Adrenal gland (tissue), 12 donors: ENCODE results near the gene PRRT1B. TPM values are rescaled to one million over a fixed set of nuclear protein-coding genes. Genes with fewer than 3 reads are reported as not detected.

Source experiments
- DNase-seq, 7 donors: peaks; one replicate each; pipeline ENCODE4 v3.0.0-alpha.2; 2019 to 2020
- H3K27ac ChIP-seq, 5 donors: fragments of 200-600 bp; sonication (generic) in 4 of 5; 1 replicate in 3 of 5; 2 replicates in 2 of 5; pipeline versions ENCODE4 v1.5.1 to v1.8.0; 2016 to 2020; ENCODE audit warnings: mild to moderate bottlenecking in 1 of 5
- H3K27me3 ChIP-seq: fragments of 200-600 bp; 2 replicates; pipeline ENCODE4 v1.8.0; 2021
- H3K36me3 ChIP-seq, 2 donors: fragments of 200-600 bp; replicated peaks in 1 of 2; 1 replicate in 1 of 2; 2 replicates in 1 of 2; pipeline versions ENCODE4 v1.5.1 to v1.8.0; 2018 to 2022
- H3K4me1 ChIP-seq, 2 donors: fragments of 200-600 bp; replicated peaks in 1 of 2; 1 replicate in 1 of 2; 2 replicates in 1 of 2; pipeline versions ENCODE4 v1.5.1 to v1.8.0; 2018 to 2021
- H3K4me3 ChIP-seq, 4 donors: fragments of 200-600 bp; sonication (generic) in 3 of 4; one replicate each; pipeline ENCODE4 v1.5.1; 2016 to 2018
- H3K9me3 ChIP-seq, 3 donors: fragments of 200-600 bp; sonication (generic) in 1 of 3; replicated peaks in 1 of 3; 1 replicate in 2 of 3; 2 replicates in 1 of 3; pipeline versions ENCODE4 v1.5.1 to v1.8.0; 2016 to 2021
- POLR2A ChIP-seq, 2 donors: fragments of 450-650 bp; IDR thresholded peaks; one replicate each; pipeline ENCODE4 v1.6.1; 2017; ENCODE audit warnings: antibody characterized with exemption in 2 of 2, mild to moderate bottlenecking in 2 of 2, moderate library complexity in 1 of 2
- WGBS, 4 donors: extraction: QIAGEN DNeasy Blood & Tissue Kit in 2 of 4; methylation state at CpG; one replicate each; pipeline versions ENCODE4 v1.1.5 to v1.1.7; 2013 to 2017; 5-methylcytosine and 5-hydroxymethylcytosine counted together
- intact Hi-C, 2 donors: fragments of 100-400 bp; cut with DNase I; formaldehyde crosslinking; loops; one replicate each; pipeline versions ENCODE4 v1.14.1 to v1.15.0; 2022 to 2023
- polyA plus RNA-seq, 3 donors: library from polyadenylated mRNA; stranded (reverse); fragments of 200-250 nt in 2 of 3; fragments of 350-450 nt in 1 of 3; fragmentation: Illumina TruSeq in 1 of 3; extraction: RNeasy Lipid Tissue Mini Kit (QIAGEN cat#74804) in 1 of 3; gene quantifications; one replicate each; pipeline ENCODE4 v1.2.3, GENCODE V29; 2013 to 2014
- total RNA-seq, 9 donors: library from RNA; depleted of rRNA in 4 of 9; stranded (reverse); fragments of >200 nt in 4 of 9; fragments of 120-200 nt in 1 of 9; fragmentation: NEBNext Ultra II Directional in 1 of 9; extraction: Animal tissue kit (Norgen Biotek cat#: 25700) in 1 of 9; gene quantifications; one replicate each; pipeline versions ENCODE4 v1.1.0 to v1.2.4, GENCODE V29; 2013 to 2023
- TF ChIP-seq, protein P1 (sequence below), 6 experiments: fragments of 450-650 bp in 4 of 6; fragments of 200-600 bp in 2 of 6; sonication (generic) in 1 of 6; IDR thresholded peaks; 1 replicate in 5 of 6; 2 replicates in 1 of 6; pipeline versions ENCODE4 v1.5.1 to v1.8.0; 2016 to 2021; ENCODE audit warnings: antibody characterized with exemption in 6 of 6, mild to moderate bottlenecking in 2 of 6, moderate library complexity in 1 of 6
- donor health status: healthy with polysubstance abuse.
- donor health status: Bipolar disorder and iron deficiency.
- donor health status: DM: yes; HTN: yes; CAD: no.
- donor health status: DM: no; HTN: no; CAD: no.
- donor health status: DM: no; HTN: no; CAD: no.
- donor health status: DM: yes; HTN: yes; CAD: no.

The PRRT1B gene
- total and polyA plus RNA-seq, 12 donors, result not detected

- Histone ChIP-seq H3K4me1 (no peaks in the 10 kb centered on the region), H3K27ac (no peak overlapping the region), H3K4me3 (no peak overlapping the region), H3K27me3 (no peaks in the 10 kb centered on the region), H3K9me3 (no peaks in the 10 kb centered on the region), H3K36me3 (peaks cover 0 to 90% of the 10 kb centered on the region in 2 donors)
- no peak for TF ChIP-seq POLR2A (IDR thresholded peaks at IDR 0.05)
- TF ChIP-seq, protein P1, sequence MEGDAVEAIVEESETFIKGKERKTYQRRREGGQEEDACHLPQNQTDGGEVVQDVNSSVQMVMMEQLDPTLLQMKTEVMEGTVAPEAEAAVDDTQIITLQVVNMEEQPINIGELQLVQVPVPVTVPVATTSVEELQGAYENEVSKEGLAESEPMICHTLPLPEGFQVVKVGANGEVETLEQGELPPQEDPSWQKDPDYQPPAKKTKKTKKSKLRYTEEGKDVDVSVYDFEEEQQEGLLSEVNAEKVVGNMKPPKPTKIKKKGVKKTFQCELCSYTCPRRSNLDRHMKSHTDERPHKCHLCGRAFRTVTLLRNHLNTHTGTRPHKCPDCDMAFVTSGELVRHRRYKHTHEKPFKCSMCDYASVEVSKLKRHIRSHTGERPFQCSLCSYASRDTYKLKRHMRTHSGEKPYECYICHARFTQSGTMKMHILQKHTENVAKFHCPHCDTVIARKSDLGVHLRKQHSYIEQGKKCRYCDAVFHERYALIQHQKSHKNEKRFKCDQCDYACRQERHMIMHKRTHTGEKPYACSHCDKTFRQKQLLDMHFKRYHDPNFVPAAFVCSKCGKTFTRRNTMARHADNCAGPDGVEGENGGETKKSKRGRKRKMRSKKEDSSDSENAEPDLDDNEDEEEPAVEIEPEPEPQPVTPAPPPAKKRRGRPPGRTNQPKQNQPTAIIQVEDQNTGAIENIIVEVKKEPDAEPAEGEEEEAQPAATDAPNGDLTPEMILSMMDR (IDR thresholded peaks at IDR 0.05), result no peak
- DNase-seq, result no peak
- 91 to 96% (median 94%) methylated on average over 27 to 29 of the region's 29 CpGs for WGBS, 4 donors
- intact Hi-C loops, result no loop called here
Measured at GRCh38 chr9:131522257-131523085, 22.9 kb upstream of the PRRT1B start.

GRCh38 chr9:131523086-131523388, 22.3 kb upstream of the PRRT1B start:
- Histone ChIP-seq H3K9me3 (no peaks in the 10 kb centered on the region), H3K4me1 (no peaks in the 10 kb centered on the region), H3K27me3 (no peaks in the 10 kb centered on the region), H3K4me3 (no peak overlapping the region), H3K36me3 (peaks cover 0 to 95% of the 10 kb centered on the region in 2 donors), H3K27ac (no peak overlapping the region)
- intact Hi-C loops, result no loop called here
- TF ChIP-seq POLR2A (IDR thresholded peaks at IDR 0.05), result no peak
- TF ChIP-seq, protein P1 (IDR thresholded peaks at IDR 0.05), result no peak
- 87 to 93% (median 90%) methylated on average over 9 of the region's 9 CpGs for WGBS, 4 donors
- DNase-seq, result no peak

DNA sequence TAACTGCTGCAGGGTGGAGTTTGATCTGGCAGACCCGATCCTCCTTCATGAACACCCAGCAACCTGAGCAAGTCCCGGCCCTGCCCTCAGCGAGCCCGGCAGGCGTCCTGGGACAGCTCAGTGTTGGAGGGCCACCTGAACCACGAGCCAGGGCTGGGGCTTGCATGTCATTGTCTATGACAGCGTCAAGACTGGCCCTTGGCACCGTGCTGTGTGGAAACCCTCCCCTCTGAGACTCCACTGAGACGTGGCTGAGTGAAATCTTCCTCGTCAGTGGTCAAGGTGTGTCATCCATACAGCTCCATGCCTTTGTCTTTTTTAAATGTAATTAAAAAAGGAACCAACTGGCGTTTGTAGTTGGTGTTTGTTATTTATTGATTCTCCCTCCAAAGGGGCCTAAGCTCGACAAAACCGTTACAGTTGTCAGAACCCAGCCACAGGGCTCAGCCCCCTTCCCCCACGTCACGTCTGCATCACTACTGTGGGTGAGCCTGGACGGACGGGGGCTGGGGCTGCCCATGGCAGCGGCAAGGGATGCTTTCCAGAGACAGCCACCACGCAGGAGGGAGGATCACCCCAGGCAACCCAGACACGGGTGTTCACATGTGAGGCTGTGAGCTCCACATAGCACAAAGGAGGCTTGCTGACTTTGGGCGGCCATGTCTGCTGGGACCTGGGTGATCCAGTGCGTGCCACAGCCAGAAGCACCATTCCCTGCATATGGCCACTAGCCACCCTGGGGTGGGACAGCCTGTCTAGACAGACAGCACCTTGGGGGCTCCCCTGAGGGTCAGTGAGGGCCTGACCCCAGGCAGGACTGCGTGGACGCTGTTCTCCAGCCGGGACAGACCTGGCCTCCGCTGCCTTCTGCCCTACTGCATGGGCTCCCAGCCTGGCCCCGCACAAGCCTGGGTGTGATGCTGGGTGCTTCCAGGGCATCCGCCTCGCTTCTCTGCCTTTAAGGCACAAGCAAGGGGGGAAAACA, 21.6 kb upstream of the PRRT1B start:
- no peaks in the 10 kb centered on the region for H3K27me3 ChIP-seq
- H3K36me3 ChIP-seq, result peaks cover 0 to 96% of the 10 kb centered on the region in 2 donors
- H3K4me1 ChIP-seq, result no peaks in the 10 kb centered on the region
- H3K4me3 ChIP-seq, result no peak overlapping the region
- DNase-seq, result no peak
- no peaks in the 10 kb centered on the region for H3K9me3 ChIP-seq
- no peak overlapping the region for H3K27ac ChIP-seq
- intact Hi-C loops, result no loop called here
- WGBS, 4 donors, result 82 to 87% (median 86%) methylated on average over 13 to 29 of the region's 29 CpGs
- TF ChIP-seq POLR2A (IDR thresholded peaks at IDR 0.05), result no peak
- TF ChIP-seq, protein P1 (IDR thresholded peaks at IDR 0.05), result no peak

DNA sequence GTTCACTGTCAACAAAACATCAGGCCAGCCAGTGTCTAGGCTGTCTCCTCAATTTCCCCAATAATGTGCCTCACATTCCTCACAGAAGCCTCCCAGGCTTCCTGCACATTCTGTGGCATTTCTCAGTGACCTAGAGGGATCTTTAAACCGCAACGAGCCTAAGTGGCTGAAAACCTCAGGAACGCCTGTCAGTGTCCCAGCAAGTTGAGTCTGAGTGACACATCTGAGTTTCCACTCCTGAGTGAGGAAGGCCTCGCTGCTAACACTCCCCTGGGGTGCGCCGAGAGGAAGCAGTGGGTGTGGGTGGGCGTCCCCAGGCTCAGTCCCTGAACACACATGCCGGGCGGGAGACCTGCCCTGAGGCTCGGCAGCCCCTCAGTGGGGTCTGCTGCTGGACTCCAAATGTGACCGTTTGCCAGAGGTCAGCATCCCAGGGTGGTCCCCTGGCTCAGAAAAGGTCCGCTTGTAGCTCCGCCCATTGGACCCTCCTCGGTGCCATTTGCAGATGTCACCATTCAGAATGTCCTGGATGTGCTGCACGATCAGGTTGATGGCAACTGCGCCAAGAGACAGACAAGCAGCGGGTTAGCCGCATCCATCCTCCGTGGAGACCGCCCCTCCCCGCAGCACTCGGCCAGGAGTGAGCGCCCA, 20.5 kb upstream of the PRRT1B start:
- TF ChIP-seq, protein P1 (IDR thresholded peaks at IDR 0.05), result no peak
- no peak for TF ChIP-seq POLR2A (IDR thresholded peaks at IDR 0.05)
- Histone ChIP-seq H3K27me3 (no peaks in the 10 kb centered on the region), H3K4me1 (peaks cover 0 to 2% of the 10 kb centered on the region in 2 donors), H3K27ac (no peak overlapping the region), H3K4me3 (no peak overlapping the region), H3K36me3 (peaks cover 0 to 93% of the 10 kb centered on the region in 2 donors), H3K9me3 (no peaks in the 10 kb centered on the region)
- 88 to 90% (median 89%) methylated on average over 17 to 23 of the region's 23 CpGs for WGBS, 4 donors
- intact Hi-C loops, result no loop called here
- DNase-seq, result no peak
